ENCODE measurements around the gene CEP290. TPM values are rescaled to one million over a fixed set of nuclear protein-coding genes. Genes with fewer than 3 reads are reported as not detected.

CEP290 gene
- total and polyA plus RNA-seq, 2 of the 13 experiments (the other 11 are each of a cell fraction or from before 2014, with no cell fraction given), result 2.4 to 10.8 TPM

DNA sequence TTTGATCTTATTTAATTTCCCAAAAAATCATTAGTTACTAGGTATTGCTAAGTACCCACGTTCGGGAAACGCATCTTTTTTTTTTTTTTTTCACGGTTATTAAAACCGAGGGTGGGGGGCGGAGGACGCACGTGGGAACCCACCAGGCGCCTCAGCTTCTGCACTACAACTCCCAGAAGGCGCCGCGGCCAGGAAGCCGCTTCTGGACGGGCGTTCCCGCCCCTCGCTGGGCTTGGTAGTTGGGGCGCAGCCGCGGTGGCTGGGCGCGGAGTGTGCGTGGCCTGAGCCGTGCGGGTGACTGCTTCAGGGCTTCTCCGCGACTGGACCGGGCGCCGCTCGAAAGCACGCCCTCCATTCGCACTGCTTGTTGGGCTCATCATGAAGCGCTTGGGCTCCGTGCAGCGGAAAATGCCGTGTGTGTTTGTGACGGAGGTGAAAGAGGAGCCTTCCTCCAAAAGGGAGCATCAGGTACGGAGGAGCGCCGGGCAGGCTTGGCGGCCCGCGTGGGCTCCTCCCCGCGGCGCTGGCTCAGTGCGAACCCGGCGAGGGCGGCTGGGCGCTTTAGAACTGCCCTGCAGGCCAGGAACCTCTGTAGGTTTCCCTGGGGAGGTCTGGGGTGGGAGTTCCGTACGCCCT, 106.5 kb downstream of the CEP290 start (continued):
- TF ChIP-seq, protein P1, sequence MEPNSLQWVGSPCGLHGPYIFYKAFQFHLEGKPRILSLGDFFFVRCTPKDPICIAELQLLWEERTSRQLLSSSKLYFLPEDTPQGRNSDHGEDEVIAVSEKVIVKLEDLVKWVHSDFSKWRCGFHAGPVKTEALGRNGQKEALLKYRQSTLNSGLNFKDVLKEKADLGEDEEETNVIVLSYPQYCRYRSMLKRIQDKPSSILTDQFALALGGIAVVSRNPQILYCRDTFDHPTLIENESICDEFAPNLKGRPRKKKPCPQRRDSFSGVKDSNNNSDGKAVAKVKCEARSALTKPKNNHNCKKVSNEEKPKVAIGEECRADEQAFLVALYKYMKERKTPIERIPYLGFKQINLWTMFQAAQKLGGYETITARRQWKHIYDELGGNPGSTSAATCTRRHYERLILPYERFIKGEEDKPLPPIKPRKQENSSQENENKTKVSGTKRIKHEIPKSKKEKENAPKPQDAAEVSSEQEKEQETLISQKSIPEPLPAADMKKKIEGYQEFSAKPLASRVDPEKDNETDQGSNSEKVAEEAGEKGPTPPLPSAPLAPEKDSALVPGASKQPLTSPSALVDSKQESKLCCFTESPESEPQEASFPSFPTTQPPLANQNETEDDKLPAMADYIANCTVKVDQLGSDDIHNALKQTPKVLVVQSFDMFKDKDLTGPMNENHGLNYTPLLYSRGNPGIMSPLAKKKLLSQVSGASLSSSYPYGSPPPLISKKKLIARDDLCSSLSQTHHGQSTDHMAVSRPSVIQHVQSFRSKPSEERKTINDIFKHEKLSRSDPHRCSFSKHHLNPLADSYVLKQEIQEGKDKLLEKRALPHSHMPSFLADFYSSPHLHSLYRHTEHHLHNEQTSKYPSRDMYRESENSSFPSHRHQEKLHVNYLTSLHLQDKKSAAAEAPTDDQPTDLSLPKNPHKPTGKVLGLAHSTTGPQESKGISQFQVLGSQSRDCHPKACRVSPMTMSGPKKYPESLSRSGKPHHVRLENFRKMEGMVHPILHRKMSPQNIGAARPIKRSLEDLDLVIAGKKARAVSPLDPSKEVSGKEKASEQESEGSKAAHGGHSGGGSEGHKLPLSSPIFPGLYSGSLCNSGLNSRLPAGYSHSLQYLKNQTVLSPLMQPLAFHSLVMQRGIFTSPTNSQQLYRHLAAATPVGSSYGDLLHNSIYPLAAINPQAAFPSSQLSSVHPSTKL (CRISPR knock-in tag; IDR thresholded peaks at IDR 0.05), result peak; percentile 63
- TF ChIP-seq JDP2 (CRISPR knock-in tag; IDR thresholded peaks at IDR 0.05; ENCODE audit: borderline replicate concordance) (no peak), SOX6 (IDR thresholded peaks at IDR 0.05) (no peak), SOX6 (CRISPR knock-in tag; IDR thresholded peaks at IDR 0.05) (peak; percentile 64), KLF12 (CRISPR knock-in tag; IDR thresholded peaks at IDR 0.05; ENCODE audit: borderline replicate concordance) (peak; percentile 56; the same call in 1 of the 2 replicates), FOXO1 (CRISPR knock-in tag; IDR thresholded peaks at IDR 0.05) (peak; percentile 40; the same call in 1 of the 2 replicates), ZNF354B (CRISPR knock-in tag; IDR thresholded peaks at IDR 0.05) (no peak), GATAD2A (CRISPR knock-in tag; IDR thresholded peaks at IDR 0.05) (peak; percentile 51; the same call in 1 of the 2 replicates), ASH2L (IDR thresholded peaks at IDR 0.05; ENCODE audit: insufficient read length, low read depth, low read length) (peak; percentile 92), ZBTB7A (CRISPR knock-in tag; IDR thresholded peaks at IDR 0.05) (no peak), NR2F1 (CRISPR knock-in tag; IDR thresholded peaks at IDR 0.05) (no peak), RBM39 (IDR thresholded peaks at IDR 0.05; ENCODE audit: low read depth, low read length, poor library complexity, severe bottlenecking) (peak; percentile 64), FOXM1 (CRISPR knock-in tag; IDR thresholded peaks at IDR 0.05) (no peak), GATA4 (IDR thresholded peaks at IDR 0.05; ENCODE audit: borderline replicate concordance, low read depth) (peak; percentile 38; the same call in 1 of the 2 replicates), RXRB (CRISPR knock-in tag; IDR thresholded peaks at IDR 0.05; ENCODE audit: borderline replicate concordance) (peak; percentile 54; the same call in 1 of the 2 replicates), ZNF274 (CRISPR knock-in tag; IDR thresholded peaks at IDR 0.05) (peak; percentile 75), SRSF1 (optimal IDR thresholded peaks at IDR 0.05; ENCODE audit: low read depth, low read length) (peak; percentile 77), ISL2 (CRISPR knock-in tag; IDR thresholded peaks at IDR 0.05) (peak; percentile 70)
- TF ChIP-seq, protein P2, sequence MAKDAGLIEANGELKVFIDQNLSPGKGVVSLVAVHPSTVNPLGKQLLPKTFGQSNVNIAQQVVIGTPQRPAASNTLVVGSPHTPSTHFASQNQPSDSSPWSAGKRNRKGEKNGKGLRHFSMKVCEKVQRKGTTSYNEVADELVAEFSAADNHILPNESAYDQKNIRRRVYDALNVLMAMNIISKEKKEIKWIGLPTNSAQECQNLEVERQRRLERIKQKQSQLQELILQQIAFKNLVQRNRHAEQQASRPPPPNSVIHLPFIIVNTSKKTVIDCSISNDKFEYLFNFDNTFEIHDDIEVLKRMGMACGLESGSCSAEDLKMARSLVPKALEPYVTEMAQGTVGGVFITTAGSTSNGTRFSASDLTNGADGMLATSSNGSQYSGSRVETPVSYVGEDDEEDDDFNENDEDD (CRISPR knock-in tag; IDR thresholded peaks at IDR 0.05; ENCODE audit: borderline replicate concordance), result peak; percentile 89
- TF ChIP-seq, protein P3, sequence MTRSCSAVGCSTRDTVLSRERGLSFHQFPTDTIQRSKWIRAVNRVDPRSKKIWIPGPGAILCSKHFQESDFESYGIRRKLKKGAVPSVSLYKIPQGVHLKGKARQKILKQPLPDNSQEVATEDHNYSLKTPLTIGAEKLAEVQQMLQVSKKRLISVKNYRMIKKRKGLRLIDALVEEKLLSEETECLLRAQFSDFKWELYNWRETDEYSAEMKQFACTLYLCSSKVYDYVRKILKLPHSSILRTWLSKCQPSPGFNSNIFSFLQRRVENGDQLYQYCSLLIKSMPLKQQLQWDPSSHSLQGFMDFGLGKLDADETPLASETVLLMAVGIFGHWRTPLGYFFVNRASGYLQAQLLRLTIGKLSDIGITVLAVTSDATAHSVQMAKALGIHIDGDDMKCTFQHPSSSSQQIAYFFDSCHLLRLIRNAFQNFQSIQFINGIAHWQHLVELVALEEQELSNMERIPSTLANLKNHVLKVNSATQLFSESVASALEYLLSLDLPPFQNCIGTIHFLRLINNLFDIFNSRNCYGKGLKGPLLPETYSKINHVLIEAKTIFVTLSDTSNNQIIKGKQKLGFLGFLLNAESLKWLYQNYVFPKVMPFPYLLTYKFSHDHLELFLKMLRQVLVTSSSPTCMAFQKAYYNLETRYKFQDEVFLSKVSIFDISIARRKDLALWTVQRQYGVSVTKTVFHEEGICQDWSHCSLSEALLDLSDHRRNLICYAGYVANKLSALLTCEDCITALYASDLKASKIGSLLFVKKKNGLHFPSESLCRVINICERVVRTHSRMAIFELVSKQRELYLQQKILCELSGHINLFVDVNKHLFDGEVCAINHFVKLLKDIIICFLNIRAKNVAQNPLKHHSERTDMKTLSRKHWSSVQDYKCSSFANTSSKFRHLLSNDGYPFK (CRISPR knock-in tag; IDR thresholded peaks at IDR 0.05; ENCODE audit: borderline replicate concordance), result peak; percentile 87
- TF ChIP-seq, protein P4, sequence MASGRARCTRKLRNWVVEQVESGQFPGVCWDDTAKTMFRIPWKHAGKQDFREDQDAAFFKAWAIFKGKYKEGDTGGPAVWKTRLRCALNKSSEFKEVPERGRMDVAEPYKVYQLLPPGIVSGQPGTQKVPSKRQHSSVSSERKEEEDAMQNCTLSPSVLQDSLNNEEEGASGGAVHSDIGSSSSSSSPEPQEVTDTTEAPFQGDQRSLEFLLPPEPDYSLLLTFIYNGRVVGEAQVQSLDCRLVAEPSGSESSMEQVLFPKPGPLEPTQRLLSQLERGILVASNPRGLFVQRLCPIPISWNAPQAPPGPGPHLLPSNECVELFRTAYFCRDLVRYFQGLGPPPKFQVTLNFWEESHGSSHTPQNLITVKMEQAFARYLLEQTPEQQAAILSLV (CRISPR knock-in tag; IDR thresholded peaks at IDR 0.05; ENCODE audit: borderline replicate concordance), result peak; percentile 81; the same call in 1 of the 2 replicates
